Mesendoderm (in vitro differentiated cells): ENCODE data around the gene HNRNPH1. TPM values are rescaled to one million over a fixed set of nuclear protein-coding genes. Genes with fewer than 3 reads are reported as not detected.
"Not testable (repeated sequence)": the region's sequence is repeated elsewhere in the genome, so short reads cannot be mapped to it uniquely, and the experiment has no call there.

Source experiments
- DNase-seq: peaks from one replicate; pipeline ENCODE4 v3.0.0; 2013
- H2AK5ac ChIP-seq: 2 replicates; pipeline ENCODE4 v1.6.1; 2013; ENCODE audit warnings: low read length, inconsistent platforms
- H2BK120ac ChIP-seq: 2 replicates; pipeline ENCODE4 v1.6.1; 2013; ENCODE audit warnings: low read depth, mild to moderate bottlenecking, low read length, moderate library complexity, mixed read lengths
- H2BK15ac ChIP-seq: replicated peaks from 2 replicates; pipeline ENCODE4 v1.6.1; 2013; ENCODE audit warnings: low read depth, mild to moderate bottlenecking, moderate library complexity
- H2BK5ac ChIP-seq: 2 replicates; pipeline ENCODE4 v1.6.1; 2013; ENCODE audit warnings: low read length, inconsistent platforms
- H3K18ac ChIP-seq: 2 replicates; pipeline ENCODE4 v1.6.1; 2013; ENCODE audit warnings: mild to moderate bottlenecking, low read length, mixed read lengths
- H3K23ac ChIP-seq: one replicate; pipeline ENCODE4 v1.6.1; 2013; ENCODE audit warnings: low read length
- H3K27ac ChIP-seq: 2 replicates; pipeline ENCODE4 v1.5.1; 2013; ENCODE audit warnings: low read depth, mild to moderate bottlenecking, inconsistent platforms, low read length, moderate library complexity
- H3K27me3 ChIP-seq: 2 replicates; pipeline ENCODE4 v1.6.1; 2013; ENCODE audit warnings: low read length, control low read depth, mild to moderate bottlenecking, inconsistent platforms; ENCODE audit not compliant: insufficient read depth, poor library complexity
- H3K36me3 ChIP-seq: 2 replicates; pipeline ENCODE4 v1.6.1; 2013; ENCODE audit warnings: low read length, inconsistent platforms; ENCODE audit not compliant: control insufficient read depth, insufficient read depth
- H3K4ac ChIP-seq: one replicate; pipeline ENCODE4 v1.6.1; 2013; ENCODE audit warnings: low read depth, mild to moderate bottlenecking, low read length, moderate library complexity
- H3K4me1 ChIP-seq: 2 replicates; pipeline ENCODE4 v1.6.1; 2013; ENCODE audit warnings: low read depth, low read length, inconsistent platforms; ENCODE audit not compliant: control insufficient read depth
- H3K4me2 ChIP-seq: 2 replicates; pipeline ENCODE4 v1.6.1; 2013; ENCODE audit warnings: low read length
- H3K4me3 ChIP-seq: 2 replicates; pipeline ENCODE4 v1.5.1; 2013; ENCODE audit warnings: mild to moderate bottlenecking, low read length
- H3K56ac ChIP-seq: one replicate; pipeline ENCODE4 v1.6.1; 2013; ENCODE audit warnings: low read length
- H3K79me1 ChIP-seq: 2 replicates; pipeline ENCODE4 v1.6.1; 2013; ENCODE audit warnings: low read length, inconsistent platforms
- H3K79me2 ChIP-seq: 2 replicates; pipeline ENCODE4 v1.6.1; 2013; ENCODE audit warnings: mild to moderate bottlenecking, low read length; ENCODE audit not compliant: control insufficient read depth, insufficient read depth
- H3K9ac ChIP-seq: 2 replicates; pipeline ENCODE4 v1.6.1; 2013; ENCODE audit warnings: low read length, inconsistent platforms
- H4K5ac ChIP-seq: one replicate; pipeline ENCODE4 v1.6.1; 2013; ENCODE audit warnings: low read length
- H4K8ac ChIP-seq: one replicate; pipeline ENCODE4 v1.6.1; 2013; ENCODE audit warnings: low read depth, mild to moderate bottlenecking, control low read depth, low read length, moderate library complexity
- WGBS: extraction: QIAGEN DNeasy Blood & Tissue Kit; methylation state at CpG from one replicate; pipeline ENCODE4 v1.1.7; 2013; ENCODE audit warnings: low lambda C conversion rate, missing lambda C conversion rate; ENCODE audit not compliant: insufficient coverage; ENCODE audit errors: extremely low coverage; 5-methylcytosine and 5-hydroxymethylcytosine counted together
- polyA plus RNA-seq, 2 experiments: library from polyadenylated mRNA; stranded (reverse); fragments of 200-250 nt; gene quantifications; one replicate each; pipeline ENCODE4 v1.2.3, GENCODE V29; 2013

HNRNPH1 gene, protein sequence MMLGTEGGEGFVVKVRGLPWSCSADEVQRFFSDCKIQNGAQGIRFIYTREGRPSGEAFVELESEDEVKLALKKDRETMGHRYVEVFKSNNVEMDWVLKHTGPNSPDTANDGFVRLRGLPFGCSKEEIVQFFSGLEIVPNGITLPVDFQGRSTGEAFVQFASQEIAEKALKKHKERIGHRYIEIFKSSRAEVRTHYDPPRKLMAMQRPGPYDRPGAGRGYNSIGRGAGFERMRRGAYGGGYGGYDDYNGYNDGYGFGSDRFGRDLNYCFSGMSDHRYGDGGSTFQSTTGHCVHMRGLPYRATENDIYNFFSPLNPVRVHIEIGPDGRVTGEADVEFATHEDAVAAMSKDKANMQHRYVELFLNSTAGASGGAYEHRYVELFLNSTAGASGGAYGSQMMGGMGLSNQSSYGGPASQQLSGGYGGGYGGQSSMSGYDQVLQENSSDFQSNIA
- 521 TPM for polyA plus RNA-seq (2013, experiment 1 of 2)
- polyA plus RNA-seq (2013, experiment 2 of 2), result 495 TPM

DNA sequence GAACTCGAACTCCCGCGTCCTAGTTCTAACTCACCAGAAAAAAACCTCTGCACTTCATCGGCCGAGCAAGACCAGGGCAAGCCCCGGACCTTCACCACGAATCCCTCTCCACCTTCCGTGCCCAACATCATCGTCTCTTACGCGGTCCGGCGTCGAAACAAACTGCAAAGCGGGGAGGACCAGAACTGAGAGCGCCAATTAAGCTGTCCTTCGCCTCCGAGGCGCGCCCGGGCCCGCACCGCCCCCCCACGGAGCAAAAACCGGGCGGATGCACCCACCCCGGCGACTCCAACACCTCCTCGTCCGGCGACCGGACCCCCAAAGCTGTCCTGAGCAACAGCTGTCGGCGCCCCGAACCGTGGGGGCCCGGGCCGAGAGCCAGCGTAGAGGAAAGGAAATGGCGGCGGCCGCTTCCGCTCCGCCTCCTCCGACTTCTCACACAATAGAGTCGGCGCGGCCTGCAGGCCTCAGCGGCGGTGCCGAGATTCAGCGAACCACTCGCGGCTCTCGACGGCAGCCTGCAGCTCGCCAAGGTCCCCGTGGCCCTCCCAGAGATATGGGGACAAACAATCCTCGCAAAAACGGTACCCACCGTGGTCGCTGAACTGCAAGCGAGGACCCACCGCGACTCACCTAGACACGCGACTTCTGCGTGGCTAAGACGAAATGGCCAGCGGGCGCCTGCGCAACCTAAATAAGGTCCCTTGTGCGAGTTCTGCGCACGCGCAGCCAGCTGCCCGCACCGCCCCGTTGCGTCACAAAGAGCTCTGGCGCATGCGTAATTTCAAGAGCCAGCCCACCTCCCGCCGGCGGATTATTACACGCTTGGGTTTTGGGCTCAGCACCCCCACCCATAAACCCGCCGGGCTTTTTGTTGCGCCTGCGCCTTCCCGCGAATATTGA, at the start of gene HNRNPH1:
HNRNPH1 (minus strand) TSS at position 669 of the 903 bp plus-strand sequence; CDS start at position 131, 538 bp downstream.
- peak within 1 kb of the TSS; percentile 99 for H3K23ac ChIP-seq
- no CpG with 5 or more reads among the region's 92 CpGs for WGBS
- peaks cover 4% of the 10 kb centered on the region for H3K79me1 ChIP-seq
- DNase-seq, result peak; percentile 98
- peak within 1 kb of the TSS; percentile 100 for H3K9ac ChIP-seq
- H2BK120ac ChIP-seq, result peak within 1 kb of the TSS; percentile 40
- no peaks in the 10 kb centered on the region for H3K27me3 ChIP-seq
- peak within 1 kb of the TSS; percentile 88 for H3K18ac ChIP-seq
- H3K4me3 ChIP-seq, result peak within 1 kb of the TSS; percentile 97
- peaks cover 41% of the 10 kb centered on the region for H3K79me2 ChIP-seq
- peak within 1 kb of the TSS; percentile 98 for H3K4ac ChIP-seq
- H3K4me2 ChIP-seq, result peak within 1 kb of the TSS; percentile 77
- peaks cover 8% of the 10 kb centered on the region for H3K4me1 ChIP-seq
- peak within 1 kb of the TSS; percentile 90 for H4K5ac ChIP-seq
- H2BK5ac ChIP-seq, result peak within 1 kb of the TSS; percentile 99
- peak within 1 kb of the TSS; percentile 97 for H3K27ac ChIP-seq
- peak within 1 kb of the TSS; percentile 100 for H3K56ac ChIP-seq
- peaks cover 8% of the 10 kb centered on the region for H3K36me3 ChIP-seq
- H4K8ac ChIP-seq, result peak within 1 kb of the TSS; percentile 87
- peak within 1 kb of the TSS; percentile 93 for H2AK5ac ChIP-seq
- H2BK15ac ChIP-seq, result no peak within 1 kb of the TSS

DNA sequence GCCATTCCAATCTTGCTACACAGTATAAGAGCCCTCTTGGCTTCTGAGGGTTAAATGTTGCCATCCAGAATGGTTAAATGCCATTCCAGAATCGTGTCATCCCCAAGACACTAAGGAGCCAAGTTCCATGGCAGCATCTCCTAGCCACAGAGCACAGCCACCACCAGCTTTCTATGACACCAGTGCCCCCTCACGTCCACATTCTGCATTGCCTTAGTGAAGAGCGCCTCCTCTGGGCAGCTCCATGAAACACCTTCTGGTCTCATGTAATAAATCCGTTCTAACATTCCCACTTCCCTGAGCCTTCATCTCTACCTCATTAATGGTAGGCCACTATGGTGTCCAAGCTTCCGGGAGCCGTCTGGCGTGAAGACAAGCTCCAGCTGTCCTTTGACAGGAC, 44.9 kb upstream of the HNRNPH1 start:
- peak; percentile 87 for DNase-seq
- no CpG with 5 or more reads among the region's 7 CpGs for WGBS

DNA sequence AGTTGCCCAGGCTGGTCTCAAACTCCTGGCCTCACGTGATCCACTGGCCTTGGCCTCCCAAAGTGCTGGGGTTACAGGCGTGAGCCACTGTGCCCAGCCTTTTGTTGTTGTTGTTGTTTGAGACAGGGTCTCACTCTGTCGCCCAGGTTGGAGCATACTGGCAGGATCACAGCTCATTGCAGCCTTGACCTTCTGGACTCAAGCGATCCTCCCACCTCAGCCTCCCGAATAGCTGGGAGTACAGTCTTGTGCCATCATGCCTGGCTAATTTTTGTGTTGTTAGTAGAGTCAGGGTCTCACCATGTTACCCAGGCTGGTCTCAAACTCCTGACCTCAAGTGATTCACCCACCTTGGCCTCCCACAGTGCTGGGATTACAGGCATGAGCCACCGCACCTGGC, 38.2 kb upstream of the HNRNPH1 start:
- no CpG with 5 or more reads among the region's 6 CpGs for WGBS
- not testable (repeated sequence) for H3K4me3 ChIP-seq, H3K27ac ChIP-seq

More for the DNA sequence above, 44.9 kb upstream of the HNRNPH1 start:
- Histone ChIP-seq H3K56ac (no peak overlapping the region), H4K8ac (no peak overlapping the region), H3K36me3 (no peaks in the 10 kb centered on the region), H2BK5ac (no peak overlapping the region), H3K27me3 (no peaks in the 10 kb centered on the region), H3K4me1 (no peaks in the 10 kb centered on the region), H2AK5ac (no peak overlapping the region), H2BK120ac (no peak overlapping the region), H3K4me3 (no peak overlapping the region), H3K4me2 (no peak overlapping the region), H3K18ac (no peak overlapping the region), H3K79me2 (no peaks in the 10 kb centered on the region), H3K4ac (no peak overlapping the region), H3K23ac (no peak overlapping the region), H3K9ac (no peak overlapping the region), H3K27ac (no peak overlapping the region), H4K5ac (no peak overlapping the region), H3K79me1 (no peaks in the 10 kb centered on the region), H2BK15ac (no peak overlapping the region)

DNA sequence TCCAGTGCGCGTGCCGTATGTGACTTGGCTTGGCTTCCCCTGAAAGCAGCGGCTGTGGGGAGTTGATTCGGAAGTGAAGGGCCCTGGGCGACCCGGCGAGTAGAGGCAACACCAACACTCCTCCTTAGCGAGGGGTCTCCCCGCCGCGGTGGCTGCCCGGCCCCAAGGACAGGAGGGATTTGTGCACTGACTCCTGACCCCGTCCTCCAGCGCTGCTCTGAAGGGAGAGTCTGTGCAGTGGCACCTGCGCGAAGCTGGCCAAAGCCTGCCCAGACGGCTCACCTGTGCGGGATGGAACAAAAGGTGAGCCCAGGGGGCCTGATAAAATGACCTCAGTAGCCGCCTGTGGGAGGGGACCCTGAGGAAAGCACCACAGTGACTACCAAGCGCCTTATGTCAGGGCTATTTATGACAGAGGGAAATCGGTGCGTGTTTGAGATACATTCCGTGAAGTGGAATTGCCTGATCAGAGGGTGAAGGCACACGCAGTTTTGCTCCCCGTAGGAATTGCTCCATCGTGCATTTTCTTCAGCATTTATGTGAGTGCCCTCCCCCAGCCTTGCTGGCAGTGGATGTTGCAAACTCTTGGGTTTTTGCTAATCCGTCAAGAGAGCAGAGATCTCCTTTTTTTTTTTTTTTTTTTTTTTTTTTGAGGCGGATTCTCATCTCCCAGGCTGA, 34.8 kb upstream of the HNRNPH1 start:
- not testable (repeated sequence) for H3K36me3 ChIP-seq, H3K18ac ChIP-seq, H3K79me1 ChIP-seq, H3K4me1 ChIP-seq, H4K8ac ChIP-seq, H3K27ac ChIP-seq, H3K27me3 ChIP-seq, H2BK15ac ChIP-seq, H2BK5ac ChIP-seq, H2AK5ac ChIP-seq, H3K23ac ChIP-seq, H2BK120ac ChIP-seq, H3K79me2 ChIP-seq, H4K5ac ChIP-seq, H3K4me3 ChIP-seq, H3K4ac ChIP-seq
- peak overlapping the region; percentile 54 for H3K9ac ChIP-seq
- peak overlapping the region; percentile 78 for H3K56ac ChIP-seq
- H3K4me2 ChIP-seq, result peak overlapping the region; percentile 71
- WGBS, result no CpG with 5 or more reads among the region's 29 CpGs
- DNase-seq, result peak; percentile 42

More for the DNA sequence above, 38.2 kb upstream of the HNRNPH1 start:
- not testable (repeated sequence) for H2BK15ac ChIP-seq, H2BK120ac ChIP-seq, H3K4ac ChIP-seq, H3K36me3 ChIP-seq, H4K5ac ChIP-seq, H3K4me1 ChIP-seq, H3K56ac ChIP-seq, DNase-seq, H3K4me2 ChIP-seq, H3K79me1 ChIP-seq, H3K23ac ChIP-seq, H3K79me2 ChIP-seq, H2BK5ac ChIP-seq, H3K9ac ChIP-seq, H3K18ac ChIP-seq, H3K27me3 ChIP-seq, H2AK5ac ChIP-seq, H4K8ac ChIP-seq

DNA sequence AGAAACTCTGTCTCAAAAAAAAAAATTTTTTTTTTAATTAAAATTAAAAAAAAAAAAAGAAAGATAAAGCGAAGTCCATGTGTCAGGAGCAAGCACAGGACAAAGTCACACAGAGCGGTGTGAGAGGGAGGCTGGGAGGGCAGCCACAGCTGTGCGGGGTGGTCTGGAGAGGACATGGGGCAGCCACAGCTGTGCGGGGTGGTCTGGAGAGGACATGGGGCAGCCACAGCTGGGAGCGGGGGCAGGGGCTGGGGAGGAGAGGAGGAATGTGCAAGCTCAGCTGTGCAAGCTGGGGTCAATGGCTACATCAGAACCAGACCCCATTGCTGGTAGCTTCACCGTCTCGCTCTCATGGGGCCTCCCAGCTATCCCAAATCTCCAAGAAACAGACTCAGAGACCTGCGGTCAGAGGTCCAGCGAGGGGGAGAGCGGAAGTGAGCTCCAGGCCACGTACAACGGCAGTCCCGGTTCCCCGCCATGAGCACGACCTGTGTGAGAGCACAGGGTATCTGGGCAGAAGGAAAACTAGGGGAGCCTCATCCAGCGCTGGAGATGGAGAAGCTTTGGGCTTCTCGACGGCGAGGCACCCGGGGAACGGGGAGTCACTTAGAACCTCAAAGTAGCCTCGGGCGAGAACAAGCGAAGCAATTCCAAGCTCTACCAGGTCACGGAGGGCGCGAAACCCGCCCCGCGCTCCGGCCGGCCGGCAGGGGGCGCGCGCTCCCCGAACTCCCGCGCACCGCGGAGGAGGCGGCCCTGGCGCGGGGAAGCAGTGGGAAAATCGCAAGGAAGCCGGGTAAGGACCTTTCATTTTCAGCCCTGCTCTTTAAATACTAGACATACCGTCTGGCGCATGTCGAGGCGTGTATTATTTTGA, 34.1 kb upstream of the HNRNPH1 start:
- not testable (repeated sequence) for H3K36me3 ChIP-seq, H4K5ac ChIP-seq, H2BK120ac ChIP-seq, H3K9ac ChIP-seq, H4K8ac ChIP-seq, H3K18ac ChIP-seq, H3K79me1 ChIP-seq, H3K27ac ChIP-seq, H3K4ac ChIP-seq, H2AK5ac ChIP-seq, H3K4me2 ChIP-seq, H3K27me3 ChIP-seq, H2BK5ac ChIP-seq, H3K4me1 ChIP-seq, DNase-seq, H3K4me3 ChIP-seq, H3K23ac ChIP-seq, H3K79me2 ChIP-seq, H2BK15ac ChIP-seq, H3K56ac ChIP-seq
- WGBS, result no CpG with 5 or more reads among the region's 50 CpGs
